HEK293 (cell line): Measurements from ENCODE around the gene NANS.

ENCODE experiments used
- REPIN1 ChIP-seq: fragments of 450-650 bp; formaldehyde crosslinking; IDR thresholded peaks from 2 replicates; pipeline ENCODE4 v1.5.1; 2017; ENCODE audit warnings: missing biosample characterization, missing genetic modification characterization, low read depth
- ZBTB1 ChIP-seq: fragments of 450-650 bp; formaldehyde crosslinking; IDR thresholded peaks from 2 replicates; pipeline ENCODE4 v1.5.1; 2016; ENCODE audit warnings: missing biosample characterization, missing genetic modification characterization
- ZEB2 ChIP-seq: fragments of 450-650 bp; formaldehyde crosslinking; IDR thresholded peaks from 2 replicates; pipeline ENCODE4 v1.5.1; 2016; ENCODE audit warnings: missing biosample characterization, missing genetic modification characterization
- ZNF175 ChIP-seq: fragments of 450-650 bp; formaldehyde crosslinking; IDR thresholded peaks from 2 replicates; pipeline ENCODE4 v1.5.1; 2016; ENCODE audit warnings: missing biosample characterization, missing genetic modification characterization
- ZNF19 ChIP-seq: fragments of 450-650 bp; formaldehyde crosslinking; IDR thresholded peaks from 2 replicates; pipeline ENCODE4; 2016; ENCODE audit warnings: missing biosample characterization, missing genetic modification characterization, low read depth
- ZNF514 ChIP-seq: fragments of 450-650 bp; formaldehyde crosslinking; IDR thresholded peaks from 2 replicates; pipeline ENCODE4 v1.5.1; 2016; ENCODE audit warnings: missing biosample characterization, missing genetic modification characterization
- ZNF747 ChIP-seq: fragments of 450-650 bp; formaldehyde crosslinking; IDR thresholded peaks from 2 replicates; pipeline ENCODE4 v1.5.1; 2016; ENCODE audit warnings: missing biosample characterization, missing genetic modification characterization
- TF ChIP-seq, protein P1 (sequence below): fragments of 450-650 bp; formaldehyde crosslinking; IDR thresholded peaks from 2 replicates; pipeline ENCODE4 v1.5.1; 2016; ENCODE audit warnings: missing biosample characterization, missing genetic modification characterization
- TF ChIP-seq, protein P2 (sequence below): fragments of 450-650 bp; formaldehyde crosslinking; IDR thresholded peaks from 2 replicates; pipeline ENCODE4 v1.5.0; 2017; ENCODE audit warnings: missing biosample characterization, missing genetic modification characterization, borderline replicate concordance

DNA sequence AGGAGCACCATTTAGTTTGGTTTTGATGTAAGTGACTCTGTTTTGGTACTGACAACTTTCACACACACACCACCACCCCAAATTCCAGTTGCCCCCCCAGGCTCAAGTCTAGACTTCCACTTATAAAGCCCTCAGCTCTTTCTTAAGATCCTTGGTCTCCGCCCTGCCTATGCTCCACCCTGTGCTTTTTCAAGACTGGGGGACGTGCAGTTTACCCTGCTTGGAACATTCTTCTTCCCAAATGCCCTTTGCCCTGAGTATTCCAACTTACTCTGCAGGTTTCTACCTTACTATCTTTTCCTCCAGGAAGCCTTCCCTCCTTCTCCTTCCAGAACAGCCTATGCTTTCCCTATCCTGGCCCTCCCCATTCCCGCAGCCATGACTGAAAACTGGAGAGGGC is 63.9 kb downstream of the NANS start:
- no peak for TF ChIP-seq REPIN1 (tag by site-specific recombination)
- TF ChIP-seq, protein P1, sequence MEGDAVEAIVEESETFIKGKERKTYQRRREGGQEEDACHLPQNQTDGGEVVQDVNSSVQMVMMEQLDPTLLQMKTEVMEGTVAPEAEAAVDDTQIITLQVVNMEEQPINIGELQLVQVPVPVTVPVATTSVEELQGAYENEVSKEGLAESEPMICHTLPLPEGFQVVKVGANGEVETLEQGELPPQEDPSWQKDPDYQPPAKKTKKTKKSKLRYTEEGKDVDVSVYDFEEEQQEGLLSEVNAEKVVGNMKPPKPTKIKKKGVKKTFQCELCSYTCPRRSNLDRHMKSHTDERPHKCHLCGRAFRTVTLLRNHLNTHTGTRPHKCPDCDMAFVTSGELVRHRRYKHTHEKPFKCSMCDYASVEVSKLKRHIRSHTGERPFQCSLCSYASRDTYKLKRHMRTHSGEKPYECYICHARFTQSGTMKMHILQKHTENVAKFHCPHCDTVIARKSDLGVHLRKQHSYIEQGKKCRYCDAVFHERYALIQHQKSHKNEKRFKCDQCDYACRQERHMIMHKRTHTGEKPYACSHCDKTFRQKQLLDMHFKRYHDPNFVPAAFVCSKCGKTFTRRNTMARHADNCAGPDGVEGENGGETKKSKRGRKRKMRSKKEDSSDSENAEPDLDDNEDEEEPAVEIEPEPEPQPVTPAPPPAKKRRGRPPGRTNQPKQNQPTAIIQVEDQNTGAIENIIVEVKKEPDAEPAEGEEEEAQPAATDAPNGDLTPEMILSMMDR: no peak
- no peak for TF ChIP-seq ZNF514 (tag by site-specific recombination)
- no peak for TF ChIP-seq ZNF175 (tag by site-specific recombination)
- TF ChIP-seq ZEB2 (tag by site-specific recombination): no peak
- no peak for TF ChIP-seq ZBTB1 (tag by site-specific recombination)
- no peak for TF ChIP-seq ZNF19 (tag by site-specific recombination)
- TF ChIP-seq ZNF747 (tag by site-specific recombination): no peak
- TF ChIP-seq, protein P2, sequence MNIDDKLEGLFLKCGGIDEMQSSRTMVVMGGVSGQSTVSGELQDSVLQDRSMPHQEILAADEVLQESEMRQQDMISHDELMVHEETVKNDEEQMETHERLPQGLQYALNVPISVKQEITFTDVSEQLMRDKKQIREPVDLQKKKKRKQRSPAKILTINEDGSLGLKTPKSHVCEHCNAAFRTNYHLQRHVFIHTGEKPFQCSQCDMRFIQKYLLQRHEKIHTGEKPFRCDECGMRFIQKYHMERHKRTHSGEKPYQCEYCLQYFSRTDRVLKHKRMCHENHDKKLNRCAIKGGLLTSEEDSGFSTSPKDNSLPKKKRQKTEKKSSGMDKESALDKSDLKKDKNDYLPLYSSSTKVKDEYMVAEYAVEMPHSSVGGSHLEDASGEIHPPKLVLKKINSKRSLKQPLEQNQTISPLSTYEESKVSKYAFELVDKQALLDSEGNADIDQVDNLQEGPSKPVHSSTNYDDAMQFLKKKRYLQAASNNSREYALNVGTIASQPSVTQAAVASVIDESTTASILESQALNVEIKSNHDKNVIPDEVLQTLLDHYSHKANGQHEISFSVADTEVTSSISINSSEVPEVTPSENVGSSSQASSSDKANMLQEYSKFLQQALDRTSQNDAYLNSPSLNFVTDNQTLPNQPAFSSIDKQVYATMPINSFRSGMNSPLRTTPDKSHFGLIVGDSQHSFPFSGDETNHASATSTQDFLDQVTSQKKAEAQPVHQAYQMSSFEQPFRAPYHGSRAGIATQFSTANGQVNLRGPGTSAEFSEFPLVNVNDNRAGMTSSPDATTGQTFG (tag by site-specific recombination): no peak
